NB4 (cell line): Measurements from ENCODE around the gene CCDC171.

ENCODE experiments used
- DNase-seq: peaks from one replicate; pipeline ENCODE4 v3.0.0; 2010; ENCODE audit warnings: low read depth
- H3K4me3 ChIP-seq: one replicate; pipeline ENCODE4 v1.5.1; 2011; ENCODE audit warnings: mild to moderate bottlenecking, low read depth, low read length, moderate library complexity
- CTCF ChIP-seq: IDR thresholded peaks from one replicate; pipeline ENCODE4 v1.5.1; 2012; ENCODE audit warnings: low read depth, low read length
- MAX ChIP-seq: IDR thresholded peaks from 2 replicates; pipeline ENCODE4 v1.6.1; 2011; ENCODE audit warnings: low read depth, low read length
- MYC ChIP-seq: IDR thresholded peaks from 2 replicates; pipeline ENCODE4 v1.6.1; 2011; ENCODE audit warnings: low read depth, low read length
- POLR2A ChIP-seq: IDR thresholded peaks from 2 replicates; pipeline ENCODE4 v1.6.1; 2011; ENCODE audit warnings: mild to moderate bottlenecking; ENCODE audit not compliant: insufficient read length; ENCODE audit errors: extremely low read depth

CCDC171 gene

GRCh38 chr9:15851766-15852165, 298.9 kb downstream of the CCDC171 start:
- DNase-seq: no peak
- TF ChIP-seq POLR2A: no peak
- no peak for TF ChIP-seq MYC
- no peak for TF ChIP-seq MAX
- TF ChIP-seq CTCF: no peak
- no peak overlapping the region for H3K4me3 ChIP-seq

GRCh38 chr9:15856591-15856990, 303.7 kb downstream of the CCDC171 start:
- DNase-seq: no peak
- TF ChIP-seq CTCF (no peak), POLR2A (no peak), MYC (no peak), MAX (no peak)
- no peak overlapping the region for H3K4me3 ChIP-seq

- DNase-seq: no peak
- H3K4me3 ChIP-seq: no peak overlapping the region
- no peak for TF ChIP-seq MYC
- TF ChIP-seq POLR2A: no peak
- no peak for TF ChIP-seq CTCF
- TF ChIP-seq MAX: no peak
These were observed 314.5 kb downstream of the CCDC171 start for GRCh38 chr9:15867334-15867733.

- no peak for DNase-seq
- TF ChIP-seq MAX (no peak), MYC (no peak), CTCF (no peak), POLR2A (no peak)
- H3K4me3 ChIP-seq: no peak overlapping the region
These were observed 315.1 kb downstream of the CCDC171 start for GRCh38 chr9:15867988-15868387.

- H3K4me3 ChIP-seq: no peak overlapping the region
- TF ChIP-seq CTCF (peak; percentile 60), MAX (no peak), MYC (no peak), POLR2A (no peak)
- peak; percentile 72 for DNase-seq
These were observed 320.8 kb downstream of the CCDC171 start for GRCh38 chr9:15873573-15874177.

- DNase-seq: no peak
- no peak for TF ChIP-seq POLR2A
- H3K4me3 ChIP-seq: no peak overlapping the region
These were observed 329.5 kb downstream of the CCDC171 start for GRCh38 chr9:15882328-15882727.
